Lower leg skin (tissue), 4 donors: ENCODE measurements around the gene PTK7. TPM values are rescaled to one million over a fixed set of nuclear protein-coding genes. Genes with fewer than 3 reads are reported as not detected.

Experiments
- DNase-seq, 2 donors: peaks; one replicate each; pipeline ENCODE4 v3.0.0-alpha.2; 2019; ENCODE audit warnings: low spot score in 2 of 2
- H3K4me3 ChIP-seq: fragments of 200-600 bp; sonication (generic); 2 replicates; pipeline ENCODE4 v1.5.1; 2017; ENCODE audit warnings: mild to moderate bottlenecking, low read depth; ENCODE audit not compliant: poor library complexity, severe bottlenecking
- POLR2A ChIP-seq, 2 donors: fragments of 450-650 bp; IDR thresholded peaks; one replicate each; pipeline ENCODE4 v1.6.1; 2016 to 2017; ENCODE audit warnings: antibody characterized with exemption in 2 of 2, mild to moderate bottlenecking in 1 of 2, moderate library complexity in 1 of 2
- WGBS, 2 donors: methylation state at CpG; one replicate each; pipeline ENCODE4 v1.1.5; 2018; 5-methylcytosine and 5-hydroxymethylcytosine counted together
- intact Hi-C: fragments of 100-400 bp; cut with DNase I; formaldehyde crosslinking; loops from one replicate; pipeline ENCODE4 v1.15.0; 2023; ENCODE audit warnings: low total_unique reads
- total RNA-seq, 4 donors: library from RNA; depleted of rRNA; stranded (reverse); fragments of >200 nt; gene quantifications; one replicate each; pipeline ENCODE4 v1.1.0, GENCODE V29; 2016
- TF ChIP-seq, protein P1 (sequence below), 3 donors: fragments of 450-650 bp; IDR thresholded peaks; one replicate each; pipeline ENCODE4 v1.5.1; 2016; ENCODE audit warnings: antibody characterized with exemption in 3 of 3, mild to moderate bottlenecking in 3 of 3, moderate library complexity in 2 of 3

PTK7 gene
- 10 to 100 TPM; 40.9 to 51.9 (median 49.7) TPM for total RNA-seq

DNA sequence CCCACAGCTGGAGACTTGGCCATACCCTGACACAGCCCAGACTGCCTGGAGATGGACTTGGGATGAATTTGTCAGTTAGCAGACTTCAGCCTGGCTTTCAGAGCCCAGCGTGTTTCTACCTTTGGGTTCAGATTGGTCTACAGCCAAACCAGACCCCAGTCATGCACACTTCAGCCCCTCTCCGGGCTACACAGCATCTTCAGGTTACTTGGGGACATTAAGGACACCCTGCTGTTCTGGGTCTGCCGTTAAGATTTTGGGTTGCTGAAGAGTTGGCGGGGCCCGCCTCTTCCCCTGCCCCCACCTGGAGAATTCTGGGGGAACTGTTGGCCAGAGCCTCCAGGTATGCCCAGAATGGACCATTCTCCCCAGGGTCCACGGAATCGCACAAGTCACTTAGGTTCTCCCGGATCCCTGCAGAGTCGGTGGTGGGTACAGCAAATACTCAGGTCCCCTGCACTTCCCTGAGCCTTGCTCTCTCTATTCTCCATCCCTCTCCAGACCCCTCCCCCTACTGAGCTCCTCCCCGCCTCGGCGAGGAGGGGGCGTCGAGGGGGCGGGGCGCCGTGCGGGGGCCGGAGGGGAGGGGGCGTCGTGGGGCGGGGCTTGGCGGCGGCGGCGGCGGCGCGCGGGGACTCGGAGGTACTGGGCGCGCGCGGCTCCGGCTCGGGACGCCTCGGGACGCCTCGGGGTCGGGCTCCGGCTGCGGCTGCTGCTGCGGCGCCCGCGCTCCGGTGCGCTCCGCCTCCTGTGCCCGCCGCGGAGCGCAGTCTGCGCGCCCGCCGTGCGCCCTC lies at the start of gene PTK7:
PTK7 (plus strand) TSS at position 645 of the 794 bp plus-strand sequence. CDS start 175 bp downstream, outside the sequence.
- WGBS, 2 donors = 7 to 17% methylated on average over 14 to 33 of the region's 60 CpGs
- intact Hi-C loops = no loop called here
- TF ChIP-seq, protein P1, sequence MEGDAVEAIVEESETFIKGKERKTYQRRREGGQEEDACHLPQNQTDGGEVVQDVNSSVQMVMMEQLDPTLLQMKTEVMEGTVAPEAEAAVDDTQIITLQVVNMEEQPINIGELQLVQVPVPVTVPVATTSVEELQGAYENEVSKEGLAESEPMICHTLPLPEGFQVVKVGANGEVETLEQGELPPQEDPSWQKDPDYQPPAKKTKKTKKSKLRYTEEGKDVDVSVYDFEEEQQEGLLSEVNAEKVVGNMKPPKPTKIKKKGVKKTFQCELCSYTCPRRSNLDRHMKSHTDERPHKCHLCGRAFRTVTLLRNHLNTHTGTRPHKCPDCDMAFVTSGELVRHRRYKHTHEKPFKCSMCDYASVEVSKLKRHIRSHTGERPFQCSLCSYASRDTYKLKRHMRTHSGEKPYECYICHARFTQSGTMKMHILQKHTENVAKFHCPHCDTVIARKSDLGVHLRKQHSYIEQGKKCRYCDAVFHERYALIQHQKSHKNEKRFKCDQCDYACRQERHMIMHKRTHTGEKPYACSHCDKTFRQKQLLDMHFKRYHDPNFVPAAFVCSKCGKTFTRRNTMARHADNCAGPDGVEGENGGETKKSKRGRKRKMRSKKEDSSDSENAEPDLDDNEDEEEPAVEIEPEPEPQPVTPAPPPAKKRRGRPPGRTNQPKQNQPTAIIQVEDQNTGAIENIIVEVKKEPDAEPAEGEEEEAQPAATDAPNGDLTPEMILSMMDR (IDR thresholded peaks at IDR 0.05) = no peak
- TF ChIP-seq POLR2A (IDR thresholded peaks at IDR 0.05) = no peak
- DNase-seq = no peak
- peak within 1 kb of the TSS; percentile 62 for H3K4me3 ChIP-seq

DNA sequence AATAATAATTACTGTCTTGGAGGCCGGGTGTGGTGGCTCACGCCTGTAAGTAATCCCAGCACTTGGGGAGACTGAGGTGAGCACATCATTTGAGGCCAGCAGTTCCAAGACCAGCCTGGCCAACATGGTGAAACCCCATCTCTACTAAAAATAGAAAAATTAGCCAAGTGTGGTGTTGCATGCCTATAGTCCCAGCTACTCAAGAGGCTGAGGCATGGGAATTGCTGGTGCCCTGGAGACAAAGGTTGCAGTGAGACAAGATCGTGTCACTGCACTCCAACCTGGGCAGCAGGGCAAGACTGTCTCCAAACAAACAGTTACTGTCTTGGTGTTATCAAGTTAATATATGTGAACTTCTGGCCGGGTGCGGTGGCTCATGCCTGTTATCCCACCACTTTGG lies 49.7 kb upstream of the PTK7 start:
- intact Hi-C loops = no loop called here
- no peak for DNase-seq
- H3K4me3 ChIP-seq = no peak overlapping the region
- no peak for TF ChIP-seq POLR2A (IDR thresholded peaks at IDR 0.05)
- TF ChIP-seq, protein P1 (IDR thresholded peaks at IDR 0.05) = no peak
- WGBS, 2 donors = 92 to 96% methylated on average over 5 of the region's 5 CpGs

DNA sequence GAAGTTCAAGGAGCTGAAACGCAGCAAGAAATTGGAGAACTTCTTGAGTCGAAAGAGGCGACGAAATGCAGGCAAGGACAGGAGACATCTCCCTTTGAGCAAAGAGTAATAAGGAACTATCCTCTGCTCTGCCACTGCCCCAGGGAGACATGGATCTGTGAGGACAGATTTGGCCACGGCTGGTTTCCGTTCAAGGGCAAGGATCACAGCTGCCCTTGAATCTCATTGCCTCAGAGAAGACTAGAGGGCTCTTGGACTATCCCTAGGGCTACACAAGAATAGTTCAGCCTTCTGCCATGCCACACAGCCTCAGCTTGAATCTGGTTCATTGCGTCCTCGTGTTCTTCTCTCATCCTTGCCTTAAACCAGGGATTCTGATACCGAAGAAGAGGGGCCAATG lies 47.0 kb upstream of the PTK7 start:
- DNase-seq = no peak
- WGBS, 2 donors = 91 to 92% methylated on average over 9 of the region's 9 CpGs
- TF ChIP-seq, protein P1 (IDR thresholded peaks at IDR 0.05) = no peak
- TF ChIP-seq POLR2A (IDR thresholded peaks at IDR 0.05) = no peak
- intact Hi-C loops = no loop called here
- no peak overlapping the region for H3K4me3 ChIP-seq

DNA sequence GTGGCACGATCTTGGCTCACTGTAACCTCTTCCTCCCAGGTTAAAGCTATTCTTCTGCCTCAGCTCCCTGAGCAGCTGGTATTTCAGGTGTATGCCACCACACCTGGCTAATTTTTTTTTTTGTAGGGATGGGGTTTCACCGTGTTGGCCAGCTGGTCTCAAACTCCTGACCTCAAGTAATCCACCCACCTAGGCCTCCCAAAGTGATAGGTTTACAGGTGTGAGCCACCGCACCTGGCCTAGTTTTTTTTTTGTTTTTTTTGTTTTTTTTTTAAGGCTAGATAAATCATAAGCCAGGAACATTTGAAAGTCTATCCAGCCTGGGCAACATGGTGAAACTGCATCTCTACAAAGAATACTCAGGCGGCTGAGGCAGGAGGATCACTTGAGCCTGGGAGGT lies 43.8 kb upstream of the PTK7 start:
- H3K4me3 ChIP-seq = no peak overlapping the region
- 93 to 96% methylated on average over 4 of the region's 4 CpGs for whole genome bisulfite sequencing, 2 donors
- no peak for DNase-seq
- intact Hi-C loops = no loop called here
- no peak for TF ChIP-seq POLR2A (IDR thresholded peaks at IDR 0.05)
- TF ChIP-seq, protein P1 (IDR thresholded peaks at IDR 0.05) = no peak

DNA sequence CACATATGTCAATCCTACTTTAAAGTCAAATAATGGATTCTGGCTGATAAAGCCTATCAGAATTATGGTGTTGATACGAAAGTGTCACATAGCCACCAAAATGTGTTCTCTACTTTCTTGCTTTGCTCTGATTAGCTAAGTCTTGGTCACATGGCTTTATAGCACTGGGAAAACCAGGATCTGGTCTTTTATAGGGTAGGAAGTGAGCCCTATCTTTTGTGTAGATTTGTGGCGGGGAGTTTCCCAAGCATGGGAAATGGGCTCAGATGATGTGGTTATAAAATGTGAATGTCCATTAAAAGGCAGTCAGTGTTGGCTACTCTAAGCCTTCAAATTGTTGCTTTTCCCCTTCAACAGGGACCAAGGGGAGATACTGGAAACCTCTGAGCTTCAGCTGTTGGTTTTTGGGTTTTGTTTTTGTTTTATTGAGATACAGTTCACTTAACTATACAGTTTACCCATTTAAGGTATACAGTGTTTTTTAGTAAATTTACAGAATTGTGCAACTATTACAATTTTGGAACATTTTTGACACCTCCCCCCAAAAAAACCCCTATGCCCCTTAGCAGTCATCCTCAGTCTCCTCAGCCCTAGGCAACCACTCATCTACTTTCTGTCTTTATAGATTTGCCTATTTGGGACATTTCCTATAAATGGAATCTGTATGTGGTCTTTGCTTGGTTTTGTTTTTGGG lies 42.5 kb upstream of the PTK7 start:
- WGBS, 2 donors = 88 to 92% methylated on average over 2 of the region's 2 CpGs
- H3K4me3 ChIP-seq = no peak overlapping the region
- intact Hi-C loops = no loop called here
- no peak for DNase-seq
- TF ChIP-seq POLR2A (IDR thresholded peaks at IDR 0.05) = no peak
- TF ChIP-seq, protein P1 (IDR thresholded peaks at IDR 0.05) = no peak
